EL (cell line): Measurements from ENCODE around the gene EPB41L2.
A peak's percentile ranks its signal among the peaks of the same experiment; 100 is the strongest.
"Not testable (repeated sequence)": the region's sequence is repeated elsewhere in the genome, so short reads cannot be mapped to it uniquely, and the experiment has no call there.

ENCODE experiments used
- DNase-seq: peaks from one replicate; pipeline ENCODE4 v3.0.0-alpha.2; 2016

Gene EPB41L2

GRCh38 chr6:130833569-130833968 is 229.5 kb downstream of the EPB41L2 start:
- DNase-seq: no peak

- no peak for DNase-seq
Measured at GRCh38 chr6:130831607-130832006, 231.4 kb downstream of the EPB41L2 start.

GRCh38 chr6:130829333-130829910 is 233.6 kb downstream of the EPB41L2 start:
- DNase-seq: no peak

GRCh38 chr6:130827247-130828149 is 235.5 kb downstream of the EPB41L2 start, which contains the start of gene SMLR1:
Gene SMLR1 (plus strand): TSS chr6:130827406. CDS start chr6:130827414, 8 bp downstream.
- DNase-seq: no peak

- no peak for DNase-seq
Measured at GRCh38 chr6:130826442-130827246, 236.4 kb downstream of the EPB41L2 start.

- no peak for DNase-seq
Measured at GRCh38 chr6:130825772-130826441, 237.1 kb downstream of the EPB41L2 start.

- DNase-seq: no peak
Measured at GRCh38 chr6:130824978-130825694, 237.9 kb downstream of the EPB41L2 start.

- no peak for DNase-seq
Measured at GRCh38 chr6:130822736-130823135, 240.3 kb downstream of the EPB41L2 start.

GRCh38 chr6:130815200-130816071 is 247.6 kb downstream of the EPB41L2 start:
- DNase-seq: no peak

GRCh38 chr6:130814506-130814905 is 248.5 kb downstream of the EPB41L2 start:
- no peak for DNase-seq

GRCh38 chr6:130811932-130812331 is 251.1 kb downstream of the EPB41L2 start:
- no peak for DNase-seq

- peak; percentile 22 for DNase-seq
Measured at GRCh38 chr6:130810307-130811030, 252.6 kb downstream of the EPB41L2 start.

- not testable (repeated sequence) for DNase-seq
Measured at GRCh38 chr6:130801368-130801767, 261.7 kb downstream of the EPB41L2 start.

GRCh38 chr6:130797061-130797460 is 266.0 kb downstream of the EPB41L2 start:
- no peak for DNase-seq

- DNase-seq: peak; percentile 89
Measured at GRCh38 chr6:130796313-130796905, 266.6 kb downstream of the EPB41L2 start.

- DNase-seq: no peak
Measured at GRCh38 chr6:130794738-130795137, 268.3 kb downstream of the EPB41L2 start.

GRCh38 chr6:130794010-130794697 is 268.9 kb downstream of the EPB41L2 start:
- DNase-seq: no peak
